ENCODE results near the gene ATP2A2. TPM values are rescaled to one million over a fixed set of nuclear protein-coding genes. Genes with fewer than 3 reads are reported as not detected.
A peak's percentile ranks its signal among the peaks of the same experiment; 100 is the strongest.

ATP2A2 gene
- total RNA-seq, 1 experiment from 2014 or later: 154 TPM

- H3K36me3 ChIP-seq (ENCODE audit: low read depth): peaks cover 43% of the 10 kb centered on the region
- H3K27me3 ChIP-seq (ENCODE audit: insufficient read depth, low read depth): no peaks in the 10 kb centered on the region
- no peak for DNase-seq
- intact Hi-C loops (cut with micrococcal nuclease; ENCODE audit: unreplicated experiment): no loop called here
- H3K9me3 ChIP-seq (ENCODE audit: insufficient read depth, low read depth): no peaks in the 10 kb centered on the region
- no peak overlapping the region for H2AFZ ChIP-seq
- H3K9me2 ChIP-seq (ENCODE audit: insufficient read depth): no peaks in the 10 kb centered on the region
- peaks cover 65% of the 10 kb centered on the region for H4K20me1 ChIP-seq (ENCODE audit: insufficient read depth)
- peaks cover 94% of the 10 kb centered on the region for H3K79me2 ChIP-seq (ENCODE audit: low read depth)
- no peaks in the 10 kb centered on the region for H3K4me1 ChIP-seq (replicated peaks; ENCODE audit: insufficient read depth)
- peaks cover 19% of the 10 kb centered on the region; the same call in 1 of the 2 replicates for H3F3A ChIP-seq (ENCODE audit: insufficient read depth, low read depth)
- ChIA-PET CTCF (no interaction called here), POLR2A (ENCODE audit: unreplicated experiment) (no interaction called here)
- BruUV-seq (replicated peaks): no TSS peak
- TF ChIP-seq CTCF (conservative IDR thresholded peaks at IDR 0.05) (no peak), EZH2 (IDR thresholded peaks at IDR 0.05; ENCODE audit: low read depth) (no peak)
- no peak overlapping the region; the same call in 1 of the 2 replicates for H3K27ac ChIP-seq
- H3K4me3 ChIP-seq: no peak overlapping the region
- H3K4me2 ChIP-seq: no peak overlapping the region
These were observed 23.1 kb downstream of the ATP2A2 start for GRCh38 chr12:110304061-110304551.

- no TSS peak for BruUV-seq (replicated peaks)
- H3K9me3 ChIP-seq (ENCODE audit: insufficient read depth, low read depth): no peaks in the 10 kb centered on the region
- no peak overlapping the region for H3K27ac ChIP-seq
- H3K4me1 ChIP-seq (replicated peaks; ENCODE audit: insufficient read depth): peaks cover 7% of the 10 kb centered on the region
- H3K27me3 ChIP-seq (ENCODE audit: insufficient read depth, low read depth): no peaks in the 10 kb centered on the region
- no peak overlapping the region for H3K4me3 ChIP-seq
- POLR2A ChIA-PET (ENCODE audit: unreplicated experiment): no interaction called here
- H3K36me3 ChIP-seq (ENCODE audit: low read depth): peaks cover 44% of the 10 kb centered on the region
- H3K9me2 ChIP-seq (ENCODE audit: insufficient read depth): 0 out of 2 replicates have a peak, but pooled peaks cover 3% of the 10 kb centered on the region
- intact Hi-C loops (cut with micrococcal nuclease; ENCODE audit: unreplicated experiment): no loop called here
- no peak overlapping the region for H3K4me2 ChIP-seq
- H3F3A ChIP-seq (ENCODE audit: insufficient read depth, low read depth): peaks cover 42% of the 10 kb centered on the region
- CTCF ChIA-PET: no interaction called here
- TF ChIP-seq EZH2 (IDR thresholded peaks at IDR 0.05; ENCODE audit: low read depth) (no peak), CTCF (conservative IDR thresholded peaks at IDR 0.05) (no peak)
- DNase-seq: no peak
- H4K20me1 ChIP-seq (ENCODE audit: insufficient read depth): peaks cover 71% of the 10 kb centered on the region
- H2AFZ ChIP-seq: no peak overlapping the region
- peaks cover 99% of the 10 kb centered on the region for H3K79me2 ChIP-seq (ENCODE audit: low read depth)
These were observed 26.3 kb downstream of the ATP2A2 start for GRCh38 chr12:110307372-110307771.

DNA sequence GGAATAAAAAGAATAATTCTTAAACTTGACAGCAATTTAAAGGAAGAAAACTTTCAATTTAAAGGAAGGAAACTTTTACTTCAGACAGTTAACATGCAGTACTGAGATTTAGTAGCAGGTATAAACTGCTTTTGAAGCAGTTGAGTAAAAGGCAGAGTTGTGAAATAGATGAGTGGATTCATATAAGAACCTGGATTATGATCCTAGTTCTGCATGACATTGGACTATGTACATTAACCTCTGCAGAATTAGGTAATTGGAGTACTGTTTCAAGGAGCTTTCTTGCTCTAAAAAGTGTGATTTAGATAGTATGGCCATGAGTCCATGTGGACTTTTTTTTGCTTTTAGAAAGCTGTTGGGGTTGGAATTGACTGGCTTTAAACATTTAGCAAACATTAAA, 29.7 kb downstream of the ATP2A2 start:
- ChIA-PET CTCF (no interaction called here), POLR2A (ENCODE audit: unreplicated experiment) (no interaction called here)
- 0 out of 2 replicates have a peak, but pooled peaks cover 3% of the 10 kb centered on the region for H3K9me2 ChIP-seq (ENCODE audit: insufficient read depth)
- H3K36me3 ChIP-seq (ENCODE audit: low read depth): peaks cover 38% of the 10 kb centered on the region
- no peaks in the 10 kb centered on the region for H3K9me3 ChIP-seq (ENCODE audit: insufficient read depth, low read depth)
- intact Hi-C loops (cut with micrococcal nuclease; ENCODE audit: unreplicated experiment): no loop called here
- H3K27ac ChIP-seq: peak overlapping the region; percentile 33
- H3K4me3 ChIP-seq: no peak overlapping the region
- H3K4me1 ChIP-seq (replicated peaks; ENCODE audit: insufficient read depth): peaks cover 18% of the 10 kb centered on the region
- peaks cover 63% of the 10 kb centered on the region for H3F3A ChIP-seq (ENCODE audit: insufficient read depth, low read depth)
- peaks cover 54% of the 10 kb centered on the region for H4K20me1 ChIP-seq (ENCODE audit: insufficient read depth)
- peaks cover 100% of the 10 kb centered on the region for H3K79me2 ChIP-seq (ENCODE audit: low read depth)
- H2AFZ ChIP-seq: no peak overlapping the region
- no peak for DNase-seq
- H3K4me2 ChIP-seq: no peak overlapping the region
- TF ChIP-seq EZH2 (IDR thresholded peaks at IDR 0.05; ENCODE audit: low read depth) (no peak), CTCF (conservative IDR thresholded peaks at IDR 0.05) (no peak)
- BruUV-seq (replicated peaks): no TSS peak
- H3K27me3 ChIP-seq (ENCODE audit: insufficient read depth, low read depth): no peaks in the 10 kb centered on the region

All from PC-9 (cell line).